Loucy (cell line): ENCODE measurements around the gene CAPN8.

Source experiments
- H2AFZ ChIP-seq: fragments of 200-600 bp; sonication (generic); 2 replicates; pipeline ENCODE4 v1.6.0; 2016; ENCODE audit warnings: antibody characterized with exemption, mild to moderate bottlenecking, low read length, moderate library complexity
- H3F3A ChIP-seq: fragments of 200-600 bp; 2 replicates; pipeline ENCODE4 v1.6.0; 2016; ENCODE audit warnings: antibody characterized with exemption, low read depth, mild to moderate bottlenecking
- H3K27me3 ChIP-seq: fragments of 200-600 bp; sonication (generic); 2 replicates; pipeline ENCODE4 v1.6.1; 2014; ENCODE audit warnings: low read length, mild to moderate bottlenecking; ENCODE audit not compliant: insufficient read depth, poor library complexity, severe bottlenecking
- H3K36me3 ChIP-seq: fragments of 200-600 bp; sonication (generic); 2 replicates; pipeline ENCODE4 v1.6.1; 2016; ENCODE audit warnings: low read length; ENCODE audit not compliant: insufficient read depth
- H3K4me1 ChIP-seq: fragments of 200-600 bp; sonication (generic); 2 replicates; pipeline ENCODE4 v1.5.1; 2014; ENCODE audit warnings: low read length, mild to moderate bottlenecking; ENCODE audit not compliant: insufficient read depth, poor library complexity, severe bottlenecking
- H3K4me2 ChIP-seq: fragments of 200-600 bp; sonication (generic); 2 replicates; pipeline ENCODE4 v1.6.0; 2014; ENCODE audit warnings: antibody characterized with exemption, low read length, low read depth, mild to moderate bottlenecking; ENCODE audit not compliant: poor library complexity, severe bottlenecking
- H3K4me3 ChIP-seq: fragments of 200-600 bp; sonication (generic); 2 replicates; pipeline ENCODE4 v1.5.1; 2014; ENCODE audit warnings: low read length, mild to moderate bottlenecking, mixed read lengths; ENCODE audit not compliant: poor library complexity, severe bottlenecking
- H3K79me2 ChIP-seq: fragments of 200-600 bp; sonication (generic); 2 replicates; pipeline ENCODE4 v1.6.1; 2014; ENCODE audit warnings: low read length; ENCODE audit not compliant: insufficient read depth
- H3K9ac ChIP-seq: fragments of 200-600 bp; sonication (generic); 2 replicates; pipeline ENCODE4 v1.6.0; 2014; ENCODE audit warnings: mild to moderate bottlenecking, low read depth, low read length, moderate library complexity; ENCODE audit not compliant: poor library complexity, severe bottlenecking
- H3K9me2 ChIP-seq: fragments of 200-600 bp; sonication (generic); replicated peaks from 2 replicates; pipeline ENCODE4 v1.6.1; 2016; ENCODE audit warnings: low read depth, low read length, mixed read lengths
- H3K9me3 ChIP-seq: fragments of 200-600 bp; sonication (generic); 2 replicates; pipeline ENCODE4 v1.6.1; 2014; ENCODE audit warnings: mild to moderate bottlenecking, antibody characterized with exemption, low read length, low read depth; ENCODE audit not compliant: insufficient read depth
- H4K20me1 ChIP-seq: fragments of 200-600 bp; sonication (generic); 2 replicates; pipeline ENCODE4 v1.6.0; 2014; ENCODE audit warnings: antibody characterized with exemption, low read length, mild to moderate bottlenecking; ENCODE audit not compliant: insufficient read depth, poor library complexity, severe bottlenecking
- CTCF ChIP-seq: fragments of 200-600 bp; sonication (generic); conservative IDR thresholded peaks from 2 replicates; pipeline ENCODE4 v1.5.1; 2014; ENCODE audit warnings: mild to moderate bottlenecking, antibody characterized with exemption, low read length
- EZH2phosphoT487 ChIP-seq: fragments of 200-600 bp; IDR thresholded peaks from 2 replicates; pipeline ENCODE4 v1.6.1; 2018; ENCODE audit warnings: antibody characterized with exemption, mild to moderate bottlenecking, moderate library complexity, borderline replicate concordance

The CAPN8 gene

GRCh38 chr1:223540485-223541106 lies 124.9 kb downstream of the CAPN8 start:
- H3K4me1 ChIP-seq: no peaks in the 10 kb centered on the region
- TF ChIP-seq EZH2phosphoT487: no peak
- no peak for TF ChIP-seq CTCF
- no peak overlapping the region for H3K4me3 ChIP-seq
- no peak overlapping the region for H3K9ac ChIP-seq
- no peaks in the 10 kb centered on the region for H3K36me3 ChIP-seq
- H3K9me3 ChIP-seq: no peaks in the 10 kb centered on the region
- no peaks in the 10 kb centered on the region for H3K79me2 ChIP-seq
- no peak overlapping the region for H3K4me2 ChIP-seq
- H2AFZ ChIP-seq: no peak overlapping the region
- no peaks in the 10 kb centered on the region for H3F3A ChIP-seq
- H4K20me1 ChIP-seq: no peaks in the 10 kb centered on the region
- no peaks in the 10 kb centered on the region for H3K27me3 ChIP-seq
- no peaks in the 10 kb centered on the region for H3K9me2 ChIP-seq

GRCh38 chr1:223539750-223540149 lies 125.8 kb downstream of the CAPN8 start:
- Histone ChIP-seq H3K9me2 (no peaks in the 10 kb centered on the region), H3K79me2 (no peaks in the 10 kb centered on the region), H2AFZ (no peak overlapping the region), H3K4me3 (no peak overlapping the region), H3K9me3 (no peaks in the 10 kb centered on the region), H3K4me1 (no peaks in the 10 kb centered on the region), H3K36me3 (no peaks in the 10 kb centered on the region), H3K9ac (no peak overlapping the region), H3K27me3 (no peaks in the 10 kb centered on the region), H4K20me1 (no peaks in the 10 kb centered on the region), H3F3A (no peaks in the 10 kb centered on the region), H3K4me2 (no peak overlapping the region)
- TF ChIP-seq EZH2phosphoT487: no peak
- TF ChIP-seq CTCF: no peak

- H3K79me2 ChIP-seq: no peaks in the 10 kb centered on the region
- H3K4me1 ChIP-seq: no peaks in the 10 kb centered on the region
- no peak overlapping the region for H3K9ac ChIP-seq
- TF ChIP-seq EZH2phosphoT487 (no peak), CTCF (no peak)
- no peaks in the 10 kb centered on the region for H4K20me1 ChIP-seq
- H2AFZ ChIP-seq: no peak overlapping the region
- no peaks in the 10 kb centered on the region for H3K9me2 ChIP-seq
- no peaks in the 10 kb centered on the region for H3K36me3 ChIP-seq
- no peaks in the 10 kb centered on the region for H3K9me3 ChIP-seq
- no peak overlapping the region for H3K4me2 ChIP-seq
- no peak overlapping the region for H3K4me3 ChIP-seq
- H3K27me3 ChIP-seq: no peaks in the 10 kb centered on the region
- no peaks in the 10 kb centered on the region for H3F3A ChIP-seq
Measured at GRCh38 chr1:223538981-223539380, 126.5 kb downstream of the CAPN8 start.
